NT2/D1 (cell line): ENCODE data around the gene ACTA2.

Experiments used
- SUZ12 ChIP-seq: IDR thresholded peaks from 2 replicates; pipeline ENCODE4 v1.6.1; 2011; ENCODE audit not compliant: insufficient read length, insufficient read depth; ENCODE audit errors: extremely low read depth
- YY1 ChIP-seq: IDR thresholded peaks from 2 replicates; pipeline ENCODE4 v1.6.1; 2011; ENCODE audit not compliant: insufficient read length, insufficient read depth
- ZNF274 ChIP-seq: IDR thresholded peaks from 2 replicates; pipeline ENCODE4 v1.6.1; 2011; ENCODE audit warnings: mild to moderate bottlenecking, low read depth, low read length

DNA sequence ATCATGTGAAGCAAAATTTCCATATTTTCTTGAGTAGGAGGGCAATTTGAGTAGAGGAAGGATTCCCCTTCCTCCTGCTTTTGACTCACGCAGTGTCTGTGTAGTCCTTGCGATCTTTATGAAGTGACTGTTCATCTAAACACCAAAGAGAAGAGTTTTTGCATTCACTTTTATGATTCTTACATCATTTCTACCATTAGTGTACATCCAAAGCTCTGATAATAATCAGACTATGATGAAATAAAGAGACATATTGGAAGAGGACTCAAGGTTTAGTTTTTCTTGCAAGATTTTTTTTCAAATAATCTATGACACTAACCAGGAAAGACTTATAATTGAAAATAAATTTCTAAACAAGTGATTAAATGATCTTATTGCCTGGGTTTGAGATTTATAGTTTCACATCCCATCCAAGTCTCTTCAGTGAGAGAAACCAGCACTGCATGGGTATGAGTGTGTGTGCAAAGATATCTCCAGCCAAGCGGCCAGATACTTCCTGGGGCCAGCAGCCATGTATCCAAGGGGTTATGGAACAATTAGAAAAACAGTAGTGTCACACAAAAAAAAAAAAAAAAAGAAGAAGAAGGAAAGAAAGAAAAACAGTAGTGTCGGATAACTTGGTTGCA is 2.0 kb upstream of the ACTA2 start:
- TF ChIP-seq ZNF274: no peak
- TF ChIP-seq YY1: no peak
- TF ChIP-seq SUZ12: no peak
